Keratinocyte (primary cell): ENCODE results near the gene PLG. TPM values are rescaled to one million over a fixed set of nuclear protein-coding genes. Genes with fewer than 3 reads are reported as not detected.

Source experiments
- DNase-seq: peaks from one replicate; pipeline ENCODE4 v3.0.0-alpha.2; 2011; ENCODE audit warnings: low read depth, missing footprints, low spot score
- FAIRE-seq: peaks from 2 replicates; lab custom pipeline; 2011; peaks lifted over from hg19 to GRCh38; lab: Jason Lieb, UNC
- H2AFZ ChIP-seq: 2 replicates; pipeline ENCODE4 v1.6.0; 2012; ENCODE audit warnings: low read length, control low read depth, inconsistent platforms; ENCODE audit not compliant: control insufficient read depth
- H3K27ac ChIP-seq: 2 replicates; pipeline ENCODE4 v1.5.1; 2011; ENCODE audit warnings: low read length; ENCODE audit not compliant: control insufficient read depth, insufficient read depth
- H3K27me3 ChIP-seq: 3 replicates; pipeline ENCODE4 v1.6.0; 2011; ENCODE audit warnings: low read length; ENCODE audit not compliant: control insufficient read depth, insufficient read depth; ENCODE audit errors: extremely low read depth
- H3K36me3 ChIP-seq, 2 experiments: 2 replicates in 1 of 2; 3 replicates in 1 of 2; pipeline ENCODE4 v1.5.1; 2011; ENCODE audit warnings: low read length in 2 of 2, mild to moderate bottlenecking in 1 of 2; ENCODE audit not compliant: control insufficient read depth in 2 of 2, insufficient read depth in 2 of 2; ENCODE audit errors: extremely low read depth in 1 of 2
- H3K4me1 ChIP-seq: 3 replicates; pipeline ENCODE4 v1.5.1; 2011; ENCODE audit warnings: low read length; ENCODE audit not compliant: control insufficient read depth, insufficient read depth; ENCODE audit errors: extremely low read depth
- H3K4me2 ChIP-seq: 3 replicates; pipeline ENCODE4 v1.6.0; 2011; ENCODE audit warnings: low read depth, low read length; ENCODE audit not compliant: control insufficient read depth, insufficient read depth; ENCODE audit errors: extremely low read depth
- H3K4me3 ChIP-seq, 3 experiments: fragments of 200-600 bp in 1 of 3; sonication (generic) in 1 of 3; 2 replicates in 2 of 3; 3 replicates in 1 of 3; pipeline ENCODE4 v1.5.1; 2011 to 2016; ENCODE audit warnings: low read length in 3 of 3, mild to moderate bottlenecking in 3 of 3, control low read depth in 2 of 3, inconsistent platforms in 1 of 3, low read depth in 1 of 3, mixed read lengths in 1 of 3, mixed run types in 1 of 3, moderate library complexity in 1 of 3; ENCODE audit not compliant: control insufficient read depth in 2 of 3, insufficient read depth in 2 of 3; ENCODE audit errors: extremely low read depth in 1 of 3
- H3K79me2 ChIP-seq: 2 replicates; pipeline ENCODE4 v1.6.0; 2012; ENCODE audit warnings: low read length; ENCODE audit not compliant: control insufficient read depth, insufficient read depth
- H3K9ac ChIP-seq: 3 replicates; pipeline ENCODE4 v1.6.0; 2011; ENCODE audit warnings: low read length; ENCODE audit not compliant: control insufficient read depth, insufficient read depth; ENCODE audit errors: extremely low read depth
- H3K9me1 ChIP-seq: 3 replicates; pipeline ENCODE4 v1.6.0; 2011; ENCODE audit warnings: low read length; ENCODE audit not compliant: control insufficient read depth, insufficient read depth; ENCODE audit errors: extremely low read depth
- H3K9me3 ChIP-seq: 2 replicates; pipeline ENCODE4 v1.5.1; 2012; ENCODE audit warnings: low read depth, low read length; ENCODE audit not compliant: control insufficient read depth
- H4K20me1 ChIP-seq: 3 replicates; pipeline ENCODE4 v1.6.0; 2011; ENCODE audit warnings: low read length; ENCODE audit not compliant: control insufficient read depth, insufficient read depth; ENCODE audit errors: extremely low read depth
- EZH2 ChIP-seq: IDR thresholded peaks from one replicate; pipeline ENCODE4 v1.6.1; 2012; ENCODE audit warnings: inconsistent platforms, mild to moderate bottlenecking, low read length, moderate library complexity
- dilution Hi-C: fragments of 300-500 bp; cut with MboI; formaldehyde crosslinking; loops from one replicate; pipeline ENCODE4 v1.7.0; 2020; ENCODE audit warnings: low sequenced_read_pairs; ENCODE audit not compliant: extremely low pct_ligation_motif_present
- polyA plus RNA-seq, 5 experiments: library from polyadenylated mRNA; depleted of rRNA in 3 of 5; stranded (reverse) in 3 of 5; stranded (forward) in 1 of 5; unstranded in 1 of 5; fragments of >200 nt; gene quantifications; 1 replicate in 1 of 5; 2 replicates in 3 of 5; 3 replicates in 1 of 5; pipeline versions ENCODE4 v1.2.1 to v1.2.3, GENCODE V29; 2011 to 2012; ENCODE audit warnings: missing spikeins in 2 of 5, low read depth in 1 of 5, low replicate concordance in 1 of 5
- TF ChIP-seq, protein P1 (sequence below), 3 experiments: IDR thresholded peaks in 1 of 3; conservative IDR thresholded peaks in 1 of 3; optimal IDR thresholded peaks in 1 of 3; 2 replicates in 2 of 3; 3 replicates in 1 of 3; pipeline versions ENCODE3 to v1.5.1; 2011; ENCODE audit warnings: low read length in 3 of 3, mild to moderate bottlenecking in 3 of 3, moderate library complexity in 2 of 3, control low read depth in 1 of 3, inconsistent platforms in 1 of 3; ENCODE audit not compliant: insufficient read depth in 2 of 3; ENCODE audit errors: extremely low read depth in 1 of 3

Gene PLG
- polyA plus RNA-seq, 1 donor (not counting 4 experiments of a cell fraction or from before 2014, with no cell fraction given): not detected

DNA sequence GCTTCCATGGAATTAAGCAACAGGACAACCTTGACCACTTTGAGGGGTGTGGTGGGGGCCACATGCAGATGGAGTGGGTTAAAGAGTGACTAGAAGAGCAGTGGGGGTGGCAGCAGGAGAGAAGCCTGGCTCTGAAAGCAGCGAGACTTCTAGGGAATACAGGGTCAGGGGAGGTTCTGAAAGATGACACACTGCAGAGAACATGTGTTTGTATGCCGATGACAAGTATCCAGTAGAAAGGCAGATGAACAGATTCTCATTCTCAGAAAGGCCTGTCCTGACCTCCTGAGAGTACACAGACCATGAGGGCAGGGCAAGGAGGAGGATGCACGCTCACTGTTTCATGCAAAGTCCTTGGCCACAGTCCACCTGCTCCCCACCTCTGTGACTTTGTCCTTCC lies 40.8 kb upstream of the PLG start:
- H3K79me2 ChIP-seq: no peaks in the 10 kb centered on the region
- no peaks in the 10 kb centered on the region for H3K9me3 ChIP-seq
- no peaks in the 10 kb centered on the region for H3K4me1 ChIP-seq
- H4K20me1 ChIP-seq: no peaks in the 10 kb centered on the region
- dilution Hi-C loops: no loop called here
- H2AFZ ChIP-seq: no peak overlapping the region
- H3K27ac ChIP-seq: no peak overlapping the region
- H3K4me3 ChIP-seq: no peak overlapping the region
- H3K36me3 ChIP-seq: no peaks in the 10 kb centered on the region
- no peak for FAIRE-seq
- H3K9ac ChIP-seq: no peak overlapping the region
- H3K9me1 ChIP-seq: no peaks in the 10 kb centered on the region
- DNase-seq: no peak
- no peak overlapping the region for H3K4me2 ChIP-seq
- TF ChIP-seq EZH2: no peak
- TF ChIP-seq, protein P1, sequence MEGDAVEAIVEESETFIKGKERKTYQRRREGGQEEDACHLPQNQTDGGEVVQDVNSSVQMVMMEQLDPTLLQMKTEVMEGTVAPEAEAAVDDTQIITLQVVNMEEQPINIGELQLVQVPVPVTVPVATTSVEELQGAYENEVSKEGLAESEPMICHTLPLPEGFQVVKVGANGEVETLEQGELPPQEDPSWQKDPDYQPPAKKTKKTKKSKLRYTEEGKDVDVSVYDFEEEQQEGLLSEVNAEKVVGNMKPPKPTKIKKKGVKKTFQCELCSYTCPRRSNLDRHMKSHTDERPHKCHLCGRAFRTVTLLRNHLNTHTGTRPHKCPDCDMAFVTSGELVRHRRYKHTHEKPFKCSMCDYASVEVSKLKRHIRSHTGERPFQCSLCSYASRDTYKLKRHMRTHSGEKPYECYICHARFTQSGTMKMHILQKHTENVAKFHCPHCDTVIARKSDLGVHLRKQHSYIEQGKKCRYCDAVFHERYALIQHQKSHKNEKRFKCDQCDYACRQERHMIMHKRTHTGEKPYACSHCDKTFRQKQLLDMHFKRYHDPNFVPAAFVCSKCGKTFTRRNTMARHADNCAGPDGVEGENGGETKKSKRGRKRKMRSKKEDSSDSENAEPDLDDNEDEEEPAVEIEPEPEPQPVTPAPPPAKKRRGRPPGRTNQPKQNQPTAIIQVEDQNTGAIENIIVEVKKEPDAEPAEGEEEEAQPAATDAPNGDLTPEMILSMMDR (optimal IDR thresholded peaks at IDR 0.05 in 1 of 3, IDR thresholded peaks at IDR 0.05 in 1 of 3, conservative IDR thresholded peaks at IDR 0.05 in 1 of 3; ENCODE audit: extremely low read depth in 1 of 3, insufficient read depth in 2 of 3, low read length in 3 of 3): no peak
- H3K27me3 ChIP-seq: no peaks in the 10 kb centered on the region

DNA sequence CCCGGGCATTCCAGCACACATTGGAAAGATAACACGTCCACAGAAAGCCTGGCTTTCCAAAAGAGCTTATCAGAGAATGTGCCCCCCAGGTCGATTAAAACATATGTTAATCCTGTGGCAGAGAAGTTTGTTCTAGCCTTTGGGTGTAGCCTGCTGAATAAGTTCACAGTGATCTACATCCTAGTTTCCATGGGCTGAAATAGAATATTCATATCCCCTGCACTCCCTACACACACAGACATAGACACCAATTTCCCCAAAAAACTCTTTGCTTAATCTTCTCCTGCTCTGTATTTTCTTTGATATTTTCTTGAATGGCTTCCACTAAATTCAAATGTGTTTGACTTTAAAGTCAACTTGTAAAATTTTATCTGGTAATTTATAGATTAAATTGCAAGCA lies 39.6 kb upstream of the PLG start:
- Histone ChIP-seq H3K4me1 (no peaks in the 10 kb centered on the region), H3K9ac (no peak overlapping the region), H3K4me3 (no peak overlapping the region), H3K36me3 (no peaks in the 10 kb centered on the region), H3K27ac (no peak overlapping the region), H3K4me2 (no peak overlapping the region), H4K20me1 (no peaks in the 10 kb centered on the region), H3K27me3 (no peaks in the 10 kb centered on the region), H3K79me2 (no peaks in the 10 kb centered on the region), H3K9me3 (no peaks in the 10 kb centered on the region), H2AFZ (no peak overlapping the region), H3K9me1 (no peaks in the 10 kb centered on the region)
- DNase-seq (no peak), FAIRE-seq (no peak)
- dilution Hi-C loops: no loop called here
- TF ChIP-seq EZH2: no peak
- TF ChIP-seq, protein P1 (optimal IDR thresholded peaks at IDR 0.05 in 1 of 3, IDR thresholded peaks at IDR 0.05 in 1 of 3, conservative IDR thresholded peaks at IDR 0.05 in 1 of 3; ENCODE audit: extremely low read depth in 1 of 3, insufficient read depth in 2 of 3, low read length in 3 of 3): no peak
